DMS 273 treated with DMSO at 0.1 percent for 48 hours (cell line): ENCODE results near the gene NUPR1.
"Not testable (repeated sequence)": the region's sequence is repeated elsewhere in the genome, so short reads cannot be mapped to it uniquely, and the experiment has no call there.

Source experiments
- DNase-seq: peaks from one replicate; lab custom pipeline; 2025; lab: John Stamatoyannopoulos, UW

NUPR1 gene

DNA sequence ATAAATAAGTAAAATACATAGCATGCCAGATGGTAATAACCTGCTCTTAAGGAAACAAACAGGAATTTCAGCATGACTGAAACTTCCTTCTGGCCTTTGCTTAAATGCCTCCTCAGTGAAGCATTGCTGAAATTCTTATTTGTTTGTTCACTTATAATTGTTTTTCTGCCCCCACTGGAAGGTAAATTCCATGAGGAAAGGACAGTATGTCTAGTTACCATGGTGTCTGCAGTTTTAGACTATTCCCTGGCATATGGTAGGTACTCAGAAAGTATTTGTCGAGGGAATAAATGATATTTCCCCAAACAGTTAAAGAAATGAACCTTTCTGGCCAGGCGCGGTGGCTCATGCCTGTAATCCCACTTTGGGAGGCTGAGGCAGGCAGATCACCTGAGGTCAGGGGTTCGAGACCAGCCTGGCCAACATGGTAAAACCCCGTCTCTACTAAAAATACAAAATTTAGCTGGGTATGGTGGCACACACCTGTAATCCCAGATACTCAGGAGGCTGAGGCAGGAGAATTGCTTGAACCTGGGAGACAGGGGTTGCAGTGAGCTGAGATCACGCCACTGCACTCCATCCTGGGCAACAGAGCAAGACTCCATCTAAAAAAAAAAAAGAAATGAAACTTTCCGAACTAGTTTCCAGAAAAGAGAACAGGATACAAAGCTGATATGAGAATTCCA is 11.5 kb downstream of the NUPR1 start:
- DNase-seq, result not testable (repeated sequence)

DNA sequence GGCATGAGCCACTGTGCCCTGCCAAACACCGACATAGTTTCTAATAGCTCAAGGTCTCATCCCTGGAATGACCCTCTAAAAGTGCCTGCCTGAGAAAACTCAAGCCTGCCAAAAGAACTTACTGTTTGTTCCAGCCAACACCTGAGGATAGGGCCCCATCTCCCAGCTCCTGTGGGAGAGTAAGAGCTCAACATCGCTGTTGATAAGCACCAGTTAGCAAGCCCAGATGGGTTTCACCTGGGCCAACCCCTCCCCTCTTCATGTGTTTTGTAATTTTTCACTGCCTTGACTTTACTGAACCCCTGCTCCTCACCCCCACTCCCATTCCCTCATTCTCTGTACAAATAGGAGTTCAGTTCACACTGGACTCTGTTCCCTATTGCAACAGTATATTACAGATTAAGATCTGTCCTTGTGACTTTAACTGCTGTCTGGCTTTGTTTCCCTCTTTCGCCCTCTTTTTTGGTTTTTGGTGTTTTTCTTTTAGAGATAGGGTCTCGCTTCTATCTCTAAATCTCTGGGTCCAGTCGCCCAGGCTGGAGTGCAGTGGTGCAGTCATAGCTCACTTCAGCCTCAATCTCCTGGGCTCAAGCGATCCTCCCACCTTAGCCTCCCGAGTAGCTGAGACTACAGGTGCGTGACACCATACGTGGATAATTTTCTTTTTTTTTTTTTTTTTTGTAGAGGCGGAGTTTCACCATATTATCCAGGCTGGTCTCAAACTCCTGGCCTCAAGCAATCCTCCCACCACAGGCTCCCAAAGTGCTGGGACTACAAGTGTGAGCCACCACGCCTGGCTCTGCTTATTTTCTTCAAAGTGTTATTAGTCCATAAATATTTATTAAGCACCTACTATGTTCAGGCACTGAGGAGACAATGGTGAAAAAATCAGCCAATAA is 12.3 kb downstream of the NUPR1 start:
- DNase-seq, result no peak

DNA sequence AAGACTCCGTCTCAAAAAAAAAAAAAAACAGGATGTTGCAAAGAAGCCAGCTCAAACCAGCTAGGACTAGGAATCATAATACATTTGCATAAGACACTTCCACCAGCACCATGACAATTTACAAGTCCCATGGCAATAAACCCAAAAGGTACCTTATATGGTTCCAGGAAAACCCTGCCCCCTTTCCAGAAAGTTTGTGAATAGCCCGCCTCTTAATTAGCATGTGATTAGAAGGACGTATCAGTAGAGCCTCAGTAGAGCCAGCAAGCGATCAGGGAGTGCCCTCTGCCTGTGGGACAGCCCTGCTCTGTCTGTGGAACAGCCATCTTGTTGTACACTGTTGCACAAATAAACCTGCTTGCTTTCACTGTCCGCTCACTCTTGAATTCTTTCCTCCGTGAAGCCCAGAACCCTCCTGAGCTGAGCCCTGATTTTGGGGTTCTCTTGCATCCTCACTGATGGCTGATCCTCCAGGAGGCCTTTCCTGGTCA is 14.0 kb downstream of the NUPR1 start:
- DNase-seq, result no peak

DNA sequence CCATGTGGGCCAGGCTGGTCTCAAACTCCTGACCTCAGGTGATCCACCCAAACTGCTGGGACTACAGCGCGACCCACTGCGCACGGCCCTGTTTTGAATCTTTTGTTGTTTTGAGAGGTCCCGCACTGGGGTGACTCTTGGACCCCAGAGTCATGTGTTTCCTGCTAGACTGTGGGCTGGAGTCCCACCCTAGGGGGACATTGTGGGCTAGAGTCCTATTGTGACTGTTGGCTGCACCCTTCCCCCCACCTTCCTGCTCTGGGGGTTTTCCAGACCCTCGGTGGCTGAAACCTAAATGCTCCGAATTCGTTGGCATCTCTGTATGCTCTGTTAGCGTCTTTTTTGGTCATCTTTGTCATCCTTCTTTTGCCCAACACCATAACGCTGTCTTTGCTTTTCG is 16.0 kb downstream of the NUPR1 start:
- DNase-seq, result no peak

DNA sequence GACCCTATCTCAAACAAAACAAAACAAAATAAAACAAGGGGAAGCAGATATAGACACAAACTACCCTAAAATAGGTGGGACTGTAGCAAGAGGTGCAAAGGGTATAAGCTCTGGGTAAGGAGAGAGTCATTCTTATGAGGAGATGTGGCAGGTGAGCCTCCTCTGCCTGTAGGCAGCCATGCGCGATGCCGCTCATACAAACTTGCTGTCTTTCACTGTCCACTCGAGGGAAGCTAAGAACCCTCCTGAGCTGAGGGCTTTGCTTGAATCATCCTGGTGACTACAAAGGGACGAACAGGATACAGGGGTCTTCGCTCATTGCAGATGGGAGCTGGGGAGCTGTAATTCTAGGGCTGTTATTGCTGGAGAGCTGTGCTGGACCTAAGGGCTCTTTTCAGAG is 17.3 kb downstream of the NUPR1 start:
- DNase-seq, result no peak

- DNase-seq, result no peak
Measured at GRCh38 chr16:28520672-28521071, 18.1 kb downstream of the NUPR1 start.

GRCh38 chr16:28514246-28514645 is 24.5 kb downstream of the NUPR1 start:
- DNase-seq, result no peak

DNA sequence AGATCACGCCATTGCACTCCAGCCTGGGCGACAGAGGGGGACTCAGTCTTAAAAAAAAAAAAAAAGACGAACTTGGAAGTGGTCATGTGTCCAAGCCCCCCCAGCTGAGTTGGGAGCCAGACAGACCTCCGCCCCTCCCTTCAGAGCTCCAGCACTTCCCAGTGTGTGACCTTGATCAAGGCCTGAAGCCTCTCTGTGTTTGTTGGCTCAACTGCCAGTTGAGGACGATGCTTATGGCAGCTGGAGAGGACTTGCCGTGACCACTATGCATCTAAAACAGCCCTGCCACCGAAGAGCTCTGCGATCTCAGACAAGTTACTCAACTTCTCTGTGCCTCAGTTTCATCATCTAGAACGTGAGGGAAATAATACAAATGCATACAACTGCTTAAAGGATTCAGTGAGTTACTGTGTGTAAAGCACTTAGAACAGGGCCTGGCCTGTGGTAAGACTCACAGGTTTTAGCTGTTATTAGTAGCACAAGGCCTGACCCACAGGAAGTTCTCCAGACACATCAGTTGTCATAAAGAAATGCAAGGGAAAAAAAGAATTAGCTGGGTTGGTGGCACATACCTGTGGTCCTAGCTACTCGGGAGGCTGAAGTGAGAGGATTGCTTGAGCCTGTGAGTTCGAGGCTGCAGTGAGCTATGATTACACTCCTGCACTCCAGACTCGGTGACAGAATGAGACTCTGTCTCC is 25.1 kb downstream of the NUPR1 start:
- DNase-seq, result no peak

DNA sequence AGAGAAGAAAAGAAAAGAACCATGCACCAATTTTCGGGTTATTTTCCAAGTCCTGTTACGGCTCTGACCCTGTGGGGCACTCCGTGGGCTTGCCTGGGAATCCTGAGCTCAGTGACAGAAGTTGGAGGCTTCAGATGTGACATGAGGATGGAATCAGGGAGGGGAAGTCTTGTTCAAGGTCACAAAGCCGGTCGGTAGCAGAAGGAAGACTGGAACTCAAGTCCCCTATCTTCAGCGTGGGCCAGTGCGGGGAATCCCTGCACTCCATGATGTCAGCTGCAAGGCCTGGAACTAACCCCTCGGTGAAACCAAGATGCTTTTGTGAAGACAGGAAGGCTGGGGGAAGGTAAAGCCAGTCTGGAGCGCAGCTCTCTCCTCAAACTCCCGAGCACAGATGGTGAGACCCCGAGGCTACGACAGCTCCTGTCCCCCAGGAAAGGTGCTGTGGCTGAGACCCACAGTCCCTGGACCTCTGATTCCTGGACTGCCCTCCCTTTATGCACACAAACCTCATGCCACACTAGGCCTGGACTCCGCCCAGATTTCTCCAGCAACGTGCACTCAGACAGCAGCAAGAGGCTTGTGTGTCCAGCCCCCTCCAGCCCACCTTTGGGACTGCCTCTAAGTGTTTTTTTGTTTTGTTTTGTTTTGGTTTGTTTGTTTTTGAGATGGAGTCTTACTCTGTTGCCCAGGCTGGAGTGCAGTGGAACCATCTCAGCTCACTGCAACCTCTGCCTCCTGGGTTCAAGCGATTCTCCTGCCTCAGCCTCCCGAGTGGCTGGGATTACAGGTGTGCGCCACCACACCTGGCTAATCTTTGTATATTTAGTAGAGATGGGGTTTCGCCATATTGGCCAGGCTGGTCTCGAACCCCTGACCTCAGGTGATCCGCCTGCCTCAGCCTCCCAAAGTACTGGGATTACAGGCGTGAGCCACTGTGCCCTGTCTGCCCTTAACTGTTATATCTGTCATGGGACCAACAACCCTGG is 26.7 kb downstream of the NUPR1 start:
- DNase-seq, result no peak

DNA sequence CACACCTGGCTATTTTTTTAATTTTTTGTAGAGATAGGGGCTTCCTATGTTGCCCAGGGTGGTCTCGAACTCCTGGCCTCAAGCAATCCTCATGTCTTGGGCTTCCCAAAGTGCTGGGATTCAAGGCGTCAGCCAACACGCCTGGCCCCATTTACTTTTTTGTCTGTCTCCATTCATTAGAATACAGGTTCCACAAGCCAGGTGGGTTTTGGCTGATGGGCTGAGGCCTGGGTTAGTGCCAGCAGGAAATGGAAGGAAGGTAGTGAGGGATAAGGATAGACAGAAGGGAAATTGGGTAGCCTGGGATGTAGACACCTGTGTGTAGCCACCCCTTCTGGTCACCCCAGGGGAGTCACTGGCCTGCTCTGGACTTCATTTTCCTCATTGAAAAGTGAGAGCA is 27.7 kb downstream of the NUPR1 start:
- no peak for DNase-seq

DNA sequence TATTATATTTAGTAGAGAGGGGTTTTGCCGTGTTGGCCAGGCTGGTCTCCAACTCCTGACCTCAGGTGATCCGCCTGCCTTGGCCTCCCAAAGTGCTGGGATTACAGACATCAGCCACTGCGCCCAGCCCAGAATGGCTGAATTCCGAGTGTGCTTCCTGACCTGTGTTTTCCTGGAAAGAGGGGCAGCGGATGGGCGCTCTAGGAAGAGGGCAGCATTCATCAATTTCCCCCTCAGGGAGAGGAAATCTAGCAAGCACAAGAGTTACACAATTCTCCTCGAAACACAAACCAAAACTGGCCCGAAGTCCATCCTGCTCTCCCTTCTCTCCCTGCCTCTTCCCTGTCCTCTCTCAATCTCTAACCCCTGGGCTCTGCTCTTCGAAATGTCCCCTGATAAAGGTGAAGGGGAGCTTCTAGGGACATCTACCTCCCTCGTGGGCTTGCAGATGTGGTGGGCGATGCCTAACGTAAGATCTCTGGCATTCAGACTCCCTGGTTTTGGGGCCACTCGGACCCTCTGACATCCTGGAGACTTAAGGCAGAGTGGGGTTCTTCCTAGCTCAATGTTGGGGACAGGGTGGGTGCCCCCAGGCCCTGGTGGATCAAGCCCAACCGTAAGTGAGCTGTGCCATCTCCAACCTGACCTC is 33.2 kb downstream of the NUPR1 start:
- DNase-seq, result no peak

DNA sequence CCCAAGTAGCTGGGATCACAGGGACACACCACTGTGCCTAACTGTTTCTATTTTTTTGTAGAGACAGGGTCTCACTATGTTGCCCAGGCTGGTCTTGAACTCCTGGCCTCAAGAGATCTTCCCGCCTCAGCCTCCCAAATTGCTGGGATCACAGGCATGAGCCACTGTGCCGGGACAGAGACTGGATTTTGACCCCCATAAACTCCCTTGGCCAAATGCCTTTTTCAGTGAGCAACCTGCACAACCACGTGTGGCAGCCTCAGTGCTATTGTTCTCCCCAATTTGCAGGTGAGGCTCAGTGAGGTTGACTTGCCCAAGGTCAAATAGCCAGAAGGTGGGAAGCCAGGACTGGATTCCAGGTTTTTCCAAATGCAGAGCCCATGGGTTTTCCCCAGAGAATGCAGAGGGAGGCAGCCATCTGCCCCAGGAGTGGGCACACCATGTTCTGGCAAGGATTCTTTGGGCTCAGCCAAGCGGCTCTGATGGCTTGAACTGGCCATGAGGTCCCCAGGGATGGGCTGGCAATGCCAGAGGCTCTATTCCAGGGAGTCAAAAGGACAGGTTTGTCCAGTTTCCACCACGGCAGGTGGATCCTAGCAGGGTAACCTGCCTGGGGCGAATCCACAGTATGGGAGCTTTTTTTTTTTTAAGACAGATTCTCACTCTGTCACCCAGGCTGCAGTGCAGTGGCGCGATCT is 33.9 kb downstream of the NUPR1 start:
- no peak for DNase-seq

DNA sequence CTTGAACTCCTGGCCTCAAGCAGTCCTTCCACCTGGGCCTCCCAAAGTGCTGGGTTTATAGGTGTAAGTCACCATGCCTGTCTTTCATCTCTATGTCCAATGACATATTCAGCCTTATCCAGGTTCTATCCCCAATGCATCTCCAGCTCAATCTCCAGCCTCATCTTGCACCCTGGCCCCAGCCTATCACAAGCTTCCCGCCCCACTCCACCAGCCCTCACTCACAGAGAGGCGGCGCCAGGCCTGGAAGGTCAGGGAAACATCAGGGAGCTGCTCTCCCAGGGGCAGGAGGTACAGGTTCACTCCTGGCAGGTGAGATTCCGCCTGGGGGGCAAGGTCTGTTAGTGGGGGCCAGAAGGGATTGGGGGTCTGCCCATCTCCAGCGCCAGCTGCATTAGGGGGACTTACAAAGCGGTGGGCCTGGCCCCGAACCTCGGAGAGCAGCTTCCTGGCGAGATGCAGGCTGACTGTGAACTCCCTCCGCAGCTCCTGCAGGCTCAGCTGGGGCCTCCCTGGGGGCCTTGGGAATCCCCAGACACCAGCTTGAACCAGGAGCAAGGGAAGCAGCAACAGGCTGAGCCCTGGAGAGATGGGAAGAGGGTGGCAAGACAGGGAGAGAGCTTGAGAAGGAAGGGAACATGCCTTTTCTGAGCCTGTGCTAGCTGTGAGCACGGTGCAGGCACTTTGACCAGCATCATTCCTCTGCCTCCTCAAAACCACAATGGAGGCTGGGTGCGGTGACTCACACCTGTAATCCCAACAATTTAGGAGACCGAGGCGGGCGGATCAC is 35.1 kb downstream of the NUPR1 start:
- DNase-seq, result no peak

DNA sequence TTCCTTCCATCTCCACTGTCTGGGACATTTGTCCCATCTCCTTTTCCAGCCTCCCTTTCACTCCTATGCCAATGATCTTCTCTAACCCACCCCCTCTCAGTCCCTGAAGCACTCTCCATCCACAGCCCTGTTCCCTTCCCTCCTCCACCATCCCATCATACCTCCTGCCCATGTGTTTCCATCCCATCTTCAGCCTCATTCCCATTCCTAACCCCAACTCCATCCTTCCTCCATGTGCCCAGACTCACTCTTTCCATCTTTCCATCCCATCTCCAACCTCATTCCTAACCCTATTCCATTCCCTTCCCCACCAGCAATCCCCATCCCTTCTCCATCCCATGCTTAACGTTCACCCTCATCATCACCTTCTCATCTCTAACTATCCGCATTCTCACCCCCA is 36.5 kb downstream of the NUPR1 start:
- no peak for DNase-seq

- DNase-seq, result no peak
Measured at GRCh38 chr16:28501258-28502232, 37.2 kb downstream of the NUPR1 start.

- DNase-seq, result not testable (repeated sequence)
Measured at GRCh38 chr16:28500476-28501180, 38.1 kb downstream of the NUPR1 start.

DNA sequence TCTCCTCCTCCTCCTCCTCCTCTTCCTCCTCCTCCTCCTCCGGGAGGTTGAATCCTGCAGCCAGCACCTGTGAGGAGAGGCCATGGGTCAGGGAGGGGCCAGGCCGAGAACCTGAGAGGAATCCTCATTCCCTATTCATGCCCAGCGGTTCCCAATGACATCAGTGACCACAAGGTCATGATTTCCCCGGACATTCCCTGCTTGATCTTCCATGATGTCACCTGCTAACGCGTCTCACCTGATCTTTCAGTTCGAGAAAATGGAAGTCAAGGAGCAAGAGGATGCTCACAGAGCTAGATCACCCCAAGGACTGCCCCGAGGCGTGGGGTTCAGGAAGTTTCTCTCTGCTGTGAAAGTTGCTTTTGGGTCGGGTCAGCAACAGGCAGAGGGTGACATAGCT is 38.9 kb downstream of the NUPR1 start:
- DNase-seq, result no peak
